T-helper 2 cell (primary cell): Measurements from ENCODE around the gene PKP3.
A peak's percentile ranks its signal among the peaks of the same experiment; 100 is the strongest.
"Not testable (repeated sequence)": the region's sequence is repeated elsewhere in the genome, so short reads cannot be mapped to it uniquely, and the experiment has no call there.

Experiments used
- DNase-seq, 5 experiments: peaks; one replicate each; pipeline versions ENCODE4 v3.0.0 to v3.0.0-alpha.2; 2012 to 2022

PKP3 gene

GRCh38 chr11:377883-378500, 16.0 kb upstream of the PKP3 start:
- DNase-seq, result no peak

GRCh38 chr11:379205-380094, 14.6 kb upstream of the PKP3 start:
- no peak for DNase-seq

GRCh38 chr11:380095-380480, 13.9 kb upstream of the PKP3 start:
- DNase-seq, result no peak

GRCh38 chr11:380491-380890, 13.5 kb upstream of the PKP3 start:
- no peak for DNase-seq

GRCh38 chr11:380996-381395, 13.0 kb upstream of the PKP3 start:
- DNase-seq, result no peak

- DNase-seq, result no peak
Measured at GRCh38 chr11:381501-382072, 12.4 kb upstream of the PKP3 start.

GRCh38 chr11:382081-382629, 11.9 kb upstream of the PKP3 start:
- DNase-seq, result no peak

- no peak for DNase-seq
Measured at GRCh38 chr11:383431-383830, 10.6 kb upstream of the PKP3 start.

- DNase-seq, result no peak
Measured at GRCh38 chr11:384511-384910, 9.5 kb upstream of the PKP3 start.

GRCh38 chr11:385594-386351, 8.2 kb upstream of the PKP3 start:
- no peak for DNase-seq

- no peak for DNase-seq
Measured at GRCh38 chr11:386483-386882, 7.5 kb upstream of the PKP3 start.

GRCh38 chr11:387193-387793, 6.7 kb upstream of the PKP3 start:
- peak in 1 of 5 experiments; percentile 29 for DNase-seq

- not testable (repeated sequence) for DNase-seq
Measured at GRCh38 chr11:389369-389768, 4.6 kb upstream of the PKP3 start.

- no peak for DNase-seq
Measured at GRCh38 chr11:390175-390574, 3.8 kb upstream of the PKP3 start.

GRCh38 chr11:391117-392017, 2.6 kb upstream of the PKP3 start:
- no peak for DNase-seq

GRCh38 chr11:392102-392777, 1.8 kb upstream of the PKP3 start:
- no peak for DNase-seq

- DNase-seq, result no peak
Measured at GRCh38 chr11:393219-394033, 583 bp upstream of the PKP3 start.

GRCh38 chr11:394858-395655, 1.0 kb downstream of the PKP3 start:
- no peak for DNase-seq

GRCh38 chr11:395866-396265, 1.9 kb downstream of the PKP3 start:
- no peak for DNase-seq
